ENCODE measurements around the gene CYB561A3.

The CYB561A3 gene, protein sequence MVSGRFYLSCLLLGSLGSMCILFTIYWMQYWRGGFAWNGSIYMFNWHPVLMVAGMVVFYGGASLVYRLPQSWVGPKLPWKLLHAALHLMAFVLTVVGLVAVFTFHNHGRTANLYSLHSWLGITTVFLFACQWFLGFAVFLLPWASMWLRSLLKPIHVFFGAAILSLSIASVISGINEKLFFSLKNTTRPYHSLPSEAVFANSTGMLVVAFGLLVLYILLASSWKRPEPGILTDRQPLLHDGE

DNA sequence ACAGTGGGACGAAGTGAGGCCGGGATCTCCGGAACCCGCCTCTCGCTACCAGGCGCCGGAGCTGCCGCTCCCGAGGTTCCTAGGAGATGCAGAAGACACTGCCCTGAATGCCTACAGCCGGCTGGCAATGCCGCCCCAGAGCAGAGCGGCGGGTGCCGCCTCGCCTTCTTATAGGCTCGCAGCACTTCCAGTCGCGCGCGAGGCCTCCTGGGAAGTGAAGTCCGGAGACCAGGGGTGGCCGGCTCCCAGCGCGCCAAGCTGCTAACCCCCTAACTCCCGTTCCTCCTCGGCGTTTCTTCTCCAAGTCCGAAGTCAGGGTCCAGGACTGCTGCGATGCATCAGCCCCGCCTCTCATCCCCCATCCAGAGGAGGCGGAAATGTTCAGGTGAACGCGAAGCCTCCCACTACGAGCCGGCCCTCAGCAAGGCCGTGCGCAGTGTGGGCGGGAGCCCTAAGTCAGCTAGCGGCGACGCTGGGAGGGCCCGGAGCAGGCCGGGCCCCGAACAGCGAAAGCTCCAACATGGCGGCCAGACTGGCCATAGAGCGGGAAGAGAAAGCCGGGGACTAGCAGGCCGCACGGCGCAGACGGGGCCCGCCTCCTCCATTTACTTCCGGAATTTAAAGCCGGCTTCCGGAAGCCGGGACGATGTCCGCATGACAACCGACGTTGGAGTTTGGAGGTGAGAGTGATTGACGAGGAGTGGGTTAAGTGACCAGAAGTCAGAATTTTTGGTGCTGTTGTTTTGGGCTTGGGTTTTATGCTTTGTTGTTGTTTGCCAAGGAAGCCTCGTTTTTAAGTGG, at the start of gene CYB561A3, which contains the start of gene TMEM138:
Gene CYB561A3 (minus strand): TSS at position 142 of the 801 bp plus-strand sequence. CDS start 5,169 bp downstream, outside the sequence.
Gene TMEM138 (plus strand): TSS at position 634 of the 801 bp plus-strand sequence. CDS start 2,017 bp downstream, outside the sequence.
- TF ChIP-seq, protein P1, sequence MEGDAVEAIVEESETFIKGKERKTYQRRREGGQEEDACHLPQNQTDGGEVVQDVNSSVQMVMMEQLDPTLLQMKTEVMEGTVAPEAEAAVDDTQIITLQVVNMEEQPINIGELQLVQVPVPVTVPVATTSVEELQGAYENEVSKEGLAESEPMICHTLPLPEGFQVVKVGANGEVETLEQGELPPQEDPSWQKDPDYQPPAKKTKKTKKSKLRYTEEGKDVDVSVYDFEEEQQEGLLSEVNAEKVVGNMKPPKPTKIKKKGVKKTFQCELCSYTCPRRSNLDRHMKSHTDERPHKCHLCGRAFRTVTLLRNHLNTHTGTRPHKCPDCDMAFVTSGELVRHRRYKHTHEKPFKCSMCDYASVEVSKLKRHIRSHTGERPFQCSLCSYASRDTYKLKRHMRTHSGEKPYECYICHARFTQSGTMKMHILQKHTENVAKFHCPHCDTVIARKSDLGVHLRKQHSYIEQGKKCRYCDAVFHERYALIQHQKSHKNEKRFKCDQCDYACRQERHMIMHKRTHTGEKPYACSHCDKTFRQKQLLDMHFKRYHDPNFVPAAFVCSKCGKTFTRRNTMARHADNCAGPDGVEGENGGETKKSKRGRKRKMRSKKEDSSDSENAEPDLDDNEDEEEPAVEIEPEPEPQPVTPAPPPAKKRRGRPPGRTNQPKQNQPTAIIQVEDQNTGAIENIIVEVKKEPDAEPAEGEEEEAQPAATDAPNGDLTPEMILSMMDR (IDR thresholded peaks at IDR 0.05; ENCODE audit: low read depth, low read length) = no peak
- DNase-seq (ENCODE audit: low read depth in 2 of 2) = peak; percentile 94
- H3K4me3 ChIP-seq (replicated peaks in 1 of 2; ENCODE audit: low read depth in 2 of 2, low read length in 2 of 2) = peak within 1 kb of the TSS; percentile 75 to 89

DNA sequence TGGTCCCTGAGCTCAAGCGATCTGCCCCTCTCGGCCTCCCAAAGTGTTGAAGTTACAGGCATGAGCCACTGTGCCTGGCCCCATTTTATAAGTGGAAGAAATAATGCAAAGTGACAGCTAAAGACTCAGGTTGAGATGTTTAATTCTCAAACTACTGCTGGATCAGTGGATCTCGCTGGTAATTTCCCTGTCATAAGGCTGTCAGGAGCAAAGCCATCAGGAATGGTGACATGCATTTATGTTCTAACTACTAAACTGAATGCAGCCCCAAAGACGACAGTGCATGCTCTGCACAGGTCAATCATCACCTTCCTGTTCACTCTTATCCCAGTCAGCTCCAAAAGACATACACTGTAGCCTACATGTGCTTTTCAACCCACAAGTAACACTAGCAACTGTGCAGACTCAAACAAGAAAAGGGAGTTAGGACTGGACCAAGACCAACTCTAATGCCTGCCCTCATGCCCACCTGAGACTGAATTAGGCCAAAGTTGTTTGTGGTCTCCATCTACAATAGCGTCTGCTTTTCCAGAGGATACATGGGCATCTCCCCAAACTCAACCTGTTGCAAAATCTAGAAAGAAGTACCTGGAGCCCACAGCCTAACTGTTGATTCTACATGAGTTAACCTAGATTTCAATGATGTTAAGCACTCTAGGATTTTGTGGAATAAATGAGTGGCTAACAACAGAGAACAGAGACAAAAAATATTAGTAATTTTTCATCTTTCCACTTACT, 45.5 kb upstream of the CYB561A3 start:
- DNase-seq (ENCODE audit: low read depth in 2 of 2) = no peak
- TF ChIP-seq, protein P1 (IDR thresholded peaks at IDR 0.05; ENCODE audit: low read depth, low read length) = no peak
- H3K4me3 ChIP-seq (replicated peaks in 1 of 2; ENCODE audit: low read depth in 2 of 2, low read length in 2 of 2) = no peak overlapping the region

DNA sequence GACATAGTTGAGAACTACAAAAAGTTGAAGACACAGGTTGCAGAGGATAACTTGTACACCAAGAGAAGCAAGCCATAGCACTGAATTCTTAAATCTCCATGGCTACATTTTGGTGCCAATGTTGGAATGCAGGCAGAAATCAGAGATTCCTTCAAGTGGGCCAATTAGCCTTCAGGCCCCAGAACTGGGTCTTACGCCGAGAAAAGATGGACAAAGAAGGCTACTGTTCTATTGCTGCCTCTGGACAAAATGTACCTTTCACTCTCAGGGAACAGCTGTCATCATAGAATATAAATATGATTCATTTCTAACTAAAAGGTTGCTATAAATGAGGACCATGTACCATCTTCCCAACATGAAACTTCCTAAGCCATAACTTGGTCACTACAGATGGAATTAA, 44.4 kb upstream of the CYB561A3 start:
- no peak overlapping the region for H3K4me3 ChIP-seq (replicated peaks in 1 of 2; ENCODE audit: low read depth in 2 of 2, low read length in 2 of 2)
- TF ChIP-seq, protein P1 (IDR thresholded peaks at IDR 0.05; ENCODE audit: low read depth, low read length) = no peak
- DNase-seq (ENCODE audit: low read depth in 2 of 2) = no peak

DNA sequence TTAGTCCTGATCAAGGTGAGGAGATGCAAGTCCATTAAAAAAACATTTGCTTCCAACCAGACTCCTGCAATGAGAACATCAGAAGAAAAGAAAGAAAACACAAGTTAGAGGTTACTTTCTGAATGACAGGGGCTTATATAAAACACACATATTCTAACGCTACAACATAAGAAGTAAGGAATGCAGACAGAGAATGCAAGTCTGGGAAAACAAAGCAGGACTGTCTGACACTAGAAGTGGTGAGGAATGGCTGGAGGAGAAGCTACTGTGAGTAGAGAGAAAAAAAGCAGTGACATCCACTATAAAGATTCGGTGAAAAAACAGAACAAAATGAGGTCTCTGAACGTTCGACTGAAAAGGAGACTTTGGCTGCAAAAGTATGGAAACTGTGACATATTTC, 43.0 kb upstream of the CYB561A3 start:
- TF ChIP-seq, protein P1 (IDR thresholded peaks at IDR 0.05; ENCODE audit: low read depth, low read length) = no peak
- DNase-seq (ENCODE audit: low read depth in 2 of 2) = no peak
- no peak overlapping the region for H3K4me3 ChIP-seq (replicated peaks in 1 of 2; ENCODE audit: low read depth in 2 of 2, low read length in 2 of 2)

DNA sequence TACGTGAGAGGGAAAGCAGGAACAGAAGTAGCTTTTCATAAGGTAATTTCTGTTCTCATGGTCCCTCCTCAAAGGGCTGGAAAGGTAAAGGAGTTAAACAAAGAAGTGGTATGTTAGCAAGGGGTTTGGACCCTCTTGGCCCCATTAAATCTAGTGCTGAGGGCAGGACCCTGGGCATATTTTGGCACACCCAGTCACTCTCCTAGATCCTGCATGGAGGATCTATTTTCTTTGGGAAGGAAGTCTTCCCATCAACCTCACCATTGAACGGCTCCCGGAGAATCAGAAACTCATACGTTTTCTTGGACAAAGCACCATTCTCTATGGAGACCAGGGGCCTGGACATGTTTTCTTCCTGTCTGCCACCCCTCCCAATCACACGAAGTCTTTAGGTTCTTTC, 42.4 kb upstream of the CYB561A3 start:
- TF ChIP-seq, protein P1 (IDR thresholded peaks at IDR 0.05; ENCODE audit: low read depth, low read length) = no peak
- DNase-seq (ENCODE audit: low read depth in 2 of 2) = no peak
- H3K4me3 ChIP-seq (replicated peaks in 1 of 2; ENCODE audit: low read depth in 2 of 2, low read length in 2 of 2) = no peak overlapping the region

DNA sequence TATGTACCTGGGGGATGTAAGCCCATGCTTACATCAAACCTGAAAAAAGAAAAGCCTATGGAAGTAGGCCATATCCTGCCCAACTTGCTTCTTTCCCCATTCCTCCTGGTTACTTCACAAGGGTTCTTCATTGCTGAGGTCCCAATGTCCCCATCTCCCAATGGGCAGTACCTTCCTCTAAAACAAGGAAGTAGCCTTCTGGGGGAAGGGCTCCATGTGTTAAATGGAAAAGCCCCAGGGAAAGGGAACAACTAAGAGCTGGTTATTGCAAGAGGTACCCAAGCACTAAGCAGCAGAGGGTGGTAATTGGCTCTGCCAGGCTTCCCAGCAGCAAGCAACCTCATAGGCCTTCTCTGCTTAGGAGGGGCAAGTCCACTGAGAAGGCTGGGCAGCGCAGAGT, 42.0 kb upstream of the CYB561A3 start:
- no peak overlapping the region for H3K4me3 ChIP-seq (replicated peaks in 1 of 2; ENCODE audit: low read depth in 2 of 2, low read length in 2 of 2)
- TF ChIP-seq, protein P1 (IDR thresholded peaks at IDR 0.05; ENCODE audit: low read depth, low read length) = no peak
- no peak for DNase-seq (ENCODE audit: low read depth in 2 of 2)
